Prostate gland (tissue), 2 donors: Measurements from ENCODE around the gene CAB39.

ENCODE experiments used
- POLR2A ChIP-seq: fragments of 450-650 bp; IDR thresholded peaks from one replicate; pipeline ENCODE4 v1.6.1; 2016; ENCODE audit warnings: antibody characterized with exemption, mild to moderate bottlenecking
- TF ChIP-seq, protein P1 (sequence below), 4 experiments: fragments of 200-600 bp in 2 of 4; fragments of 450-650 bp in 2 of 4; sonication (generic) in 2 of 4; IDR thresholded peaks; 1 replicate in 3 of 4; 2 replicates in 1 of 4; pipeline ENCODE4 v1.5.1; 2016 to 2019; ENCODE audit warnings: antibody characterized with exemption in 4 of 4, mild to moderate bottlenecking in 2 of 4, moderate library complexity in 2 of 4

DNA sequence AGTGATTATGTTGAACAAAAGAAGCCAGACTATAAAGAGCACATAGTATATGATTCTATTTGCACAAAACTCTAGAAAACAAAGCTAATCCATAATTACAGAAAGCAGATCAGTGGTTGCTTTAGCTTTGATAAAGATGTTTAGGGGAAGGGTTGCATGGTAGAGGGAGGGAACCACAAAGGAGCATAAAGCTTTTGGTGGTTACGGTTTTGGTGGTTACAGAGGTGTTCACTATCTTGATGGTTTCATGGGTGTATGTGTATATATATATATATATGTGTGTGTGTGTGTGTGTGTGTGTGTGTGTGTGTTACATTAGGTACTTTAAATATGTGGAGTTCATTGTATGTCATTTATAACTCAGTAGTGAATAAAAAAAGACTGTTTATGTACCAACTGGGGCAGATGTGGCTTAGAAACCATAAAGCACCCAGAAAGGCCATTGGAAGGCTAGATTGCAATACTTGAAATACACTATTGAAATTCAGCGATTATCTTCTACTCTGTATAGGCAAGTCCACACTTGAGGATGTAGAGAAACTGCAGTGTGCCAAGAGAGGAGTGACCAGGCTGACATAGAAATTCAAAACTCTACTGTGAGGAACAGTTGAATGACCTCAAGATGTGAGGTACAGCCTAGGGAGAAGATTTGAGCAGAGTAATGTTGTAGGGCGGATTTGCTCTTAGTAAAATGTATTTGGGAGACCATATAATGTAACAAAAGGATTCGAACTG, 60.6 kb downstream of the CAB39 start:
- TF ChIP-seq, protein P1, sequence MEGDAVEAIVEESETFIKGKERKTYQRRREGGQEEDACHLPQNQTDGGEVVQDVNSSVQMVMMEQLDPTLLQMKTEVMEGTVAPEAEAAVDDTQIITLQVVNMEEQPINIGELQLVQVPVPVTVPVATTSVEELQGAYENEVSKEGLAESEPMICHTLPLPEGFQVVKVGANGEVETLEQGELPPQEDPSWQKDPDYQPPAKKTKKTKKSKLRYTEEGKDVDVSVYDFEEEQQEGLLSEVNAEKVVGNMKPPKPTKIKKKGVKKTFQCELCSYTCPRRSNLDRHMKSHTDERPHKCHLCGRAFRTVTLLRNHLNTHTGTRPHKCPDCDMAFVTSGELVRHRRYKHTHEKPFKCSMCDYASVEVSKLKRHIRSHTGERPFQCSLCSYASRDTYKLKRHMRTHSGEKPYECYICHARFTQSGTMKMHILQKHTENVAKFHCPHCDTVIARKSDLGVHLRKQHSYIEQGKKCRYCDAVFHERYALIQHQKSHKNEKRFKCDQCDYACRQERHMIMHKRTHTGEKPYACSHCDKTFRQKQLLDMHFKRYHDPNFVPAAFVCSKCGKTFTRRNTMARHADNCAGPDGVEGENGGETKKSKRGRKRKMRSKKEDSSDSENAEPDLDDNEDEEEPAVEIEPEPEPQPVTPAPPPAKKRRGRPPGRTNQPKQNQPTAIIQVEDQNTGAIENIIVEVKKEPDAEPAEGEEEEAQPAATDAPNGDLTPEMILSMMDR (IDR thresholded peaks at IDR 0.05): no peak
- no peak for TF ChIP-seq POLR2A
